ENCODE results near the gene SLC39A7. TPM values are rescaled to one million over a fixed set of nuclear protein-coding genes. Genes with fewer than 3 reads are reported as not detected.

SLC39A7 gene
- total and polyA plus RNA-seq, 2 of the 13 experiments (the other 11 are each of a cell fraction or from before 2014, with no cell fraction given) = 142 to 229 TPM

DNA sequence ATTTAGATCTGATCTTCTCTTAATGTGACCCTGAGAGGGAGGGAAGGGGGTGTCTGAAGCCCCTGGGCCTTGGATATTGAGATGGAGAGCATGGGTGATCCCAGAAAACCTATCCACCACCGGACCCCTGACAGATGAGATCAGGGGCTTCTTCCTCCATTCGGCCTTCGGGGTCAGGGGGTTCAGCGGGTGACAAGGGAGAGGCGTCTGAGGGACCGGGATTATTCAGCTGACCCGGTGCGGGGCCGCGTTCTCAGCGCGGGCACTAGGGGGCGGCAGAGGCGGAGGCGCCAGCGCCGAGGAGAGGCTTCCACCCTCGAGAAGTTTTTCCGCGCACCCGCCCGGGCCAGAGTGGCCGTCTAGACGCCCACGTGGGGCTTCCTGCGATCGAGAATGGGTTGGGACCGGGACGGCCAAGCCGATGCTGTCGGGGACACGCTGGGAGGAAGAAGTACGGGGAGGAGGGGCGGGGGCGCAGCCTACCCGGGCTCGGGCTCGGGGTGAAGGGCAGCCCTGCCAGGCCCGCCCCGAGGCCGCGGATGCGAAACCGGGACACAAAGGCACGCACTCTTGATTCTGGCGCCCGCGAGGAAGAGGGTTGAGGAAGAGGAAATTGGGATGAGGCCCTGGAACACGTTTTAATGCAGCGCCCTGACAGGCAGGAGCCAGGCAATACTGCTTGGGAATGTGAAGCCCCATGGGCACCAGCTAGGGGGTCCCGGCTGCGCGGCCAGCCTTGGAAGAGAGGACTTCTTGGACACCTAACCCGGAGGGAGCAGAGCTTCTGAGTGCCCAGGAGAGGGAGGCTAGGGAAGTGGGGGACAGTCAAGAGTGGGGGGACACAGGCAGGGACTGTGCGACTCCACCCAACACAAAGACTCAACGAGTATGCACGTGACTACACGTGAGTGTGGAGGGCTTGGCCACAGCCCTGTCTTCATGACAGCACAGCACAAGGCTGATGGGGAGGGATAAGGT is 39.0 kb upstream of the SLC39A7 start (continued):
- TF ChIP-seq ZNF615 (CRISPR knock-in tag; IDR thresholded peaks at IDR 0.05; ENCODE audit: borderline replicate concordance) (no peak), ZBTB33 (CRISPR knock-in tag; IDR thresholded peaks at IDR 0.05) (no peak), ZNF543 (CRISPR knock-in tag; IDR thresholded peaks at IDR 0.05) (no peak), ZNF879 (CRISPR knock-in tag; IDR thresholded peaks at IDR 0.05) (no peak), ISX (CRISPR knock-in tag; conservative IDR thresholded peaks at IDR 0.05) (no peak), ZNF552 (CRISPR knock-in tag; IDR thresholded peaks at IDR 0.05; ENCODE audit: borderline replicate concordance) (0 out of 2 replicates have a peak, but pooled peaks have one; percentile 36), MAFK (conservative IDR thresholded peaks at IDR 0.05 in 1 of 2, IDR thresholded peaks at IDR 0.05 in 1 of 2; ENCODE audit: low read length in 2 of 2) (no peak), MZF1 (CRISPR knock-in tag; IDR thresholded peaks at IDR 0.05; ENCODE audit: borderline replicate concordance) (no peak), TRAFD1 (CRISPR knock-in tag; IDR thresholded peaks at IDR 0.05; ENCODE audit: borderline replicate concordance) (no peak), XBP1 (CRISPR knock-in tag; IDR thresholded peaks at IDR 0.05) (no peak), ZNF709 (CRISPR knock-in tag; IDR thresholded peaks at IDR 0.05) (peak; percentile 68; the same call in 1 of the 2 replicates), ZNF333 (CRISPR knock-in tag; IDR thresholded peaks at IDR 0.05; ENCODE audit: borderline replicate concordance) (peak; percentile 65; the same call in 1 of the 2 replicates), CBX1 (IDR thresholded peaks at IDR 0.05; ENCODE audit: low read depth) (no peak), MIER2 (CRISPR knock-in tag; IDR thresholded peaks at IDR 0.05) (no peak), KDM3A (CRISPR knock-in tag; IDR thresholded peaks at IDR 0.05; ENCODE audit: low read depth) (peak; percentile 86; the same call in 1 of the 2 replicates)
- TF ChIP-seq, protein P1, sequence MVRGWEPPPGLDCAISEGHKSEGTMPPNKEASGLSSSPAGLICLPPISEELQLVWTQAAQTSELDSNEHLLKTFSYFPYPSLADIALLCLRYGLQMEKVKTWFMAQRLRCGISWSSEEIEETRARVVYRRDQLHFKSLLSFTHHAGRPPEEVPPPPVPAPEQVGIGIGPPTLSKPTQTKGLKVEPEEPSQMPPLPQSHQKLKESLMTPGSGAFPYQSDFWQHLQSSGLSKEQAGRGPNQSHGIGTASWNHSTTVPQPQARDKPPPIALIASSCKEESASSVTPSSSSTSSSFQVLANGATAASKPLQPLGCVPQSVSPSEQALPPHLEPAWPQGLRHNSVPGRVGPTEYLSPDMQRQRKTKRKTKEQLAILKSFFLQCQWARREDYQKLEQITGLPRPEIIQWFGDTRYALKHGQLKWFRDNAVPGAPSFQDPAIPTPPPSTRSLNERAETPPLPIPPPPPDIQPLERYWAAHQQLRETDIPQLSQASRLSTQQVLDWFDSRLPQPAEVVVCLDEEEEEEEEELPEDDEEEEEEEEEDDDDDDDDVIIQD (CRISPR knock-in tag; IDR thresholded peaks at IDR 0.05; ENCODE audit: low read depth) = no peak
- TF ChIP-seq, protein P2, sequence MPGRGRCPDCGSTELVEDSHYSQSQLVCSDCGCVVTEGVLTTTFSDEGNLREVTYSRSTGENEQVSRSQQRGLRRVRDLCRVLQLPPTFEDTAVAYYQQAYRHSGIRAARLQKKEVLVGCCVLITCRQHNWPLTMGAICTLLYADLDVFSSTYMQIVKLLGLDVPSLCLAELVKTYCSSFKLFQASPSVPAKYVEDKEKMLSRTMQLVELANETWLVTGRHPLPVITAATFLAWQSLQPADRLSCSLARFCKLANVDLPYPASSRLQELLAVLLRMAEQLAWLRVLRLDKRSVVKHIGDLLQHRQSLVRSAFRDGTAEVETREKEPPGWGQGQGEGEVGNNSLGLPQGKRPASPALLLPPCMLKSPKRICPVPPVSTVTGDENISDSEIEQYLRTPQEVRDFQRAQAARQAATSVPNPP (CRISPR knock-in tag; IDR thresholded peaks at IDR 0.05) = no peak
- TF ChIP-seq, protein P3, sequence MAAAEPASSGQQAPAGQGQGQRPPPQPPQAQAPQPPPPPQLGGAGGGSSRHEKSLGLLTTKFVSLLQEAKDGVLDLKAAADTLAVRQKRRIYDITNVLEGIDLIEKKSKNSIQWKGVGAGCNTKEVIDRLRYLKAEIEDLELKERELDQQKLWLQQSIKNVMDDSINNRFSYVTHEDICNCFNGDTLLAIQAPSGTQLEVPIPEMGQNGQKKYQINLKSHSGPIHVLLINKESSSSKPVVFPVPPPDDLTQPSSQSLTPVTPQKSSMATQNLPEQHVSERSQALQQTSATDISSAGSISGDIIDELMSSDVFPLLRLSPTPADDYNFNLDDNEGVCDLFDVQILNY (CRISPR knock-in tag; conservative IDR thresholded peaks at IDR 0.05) = no peak
- TF ChIP-seq, protein P4, sequence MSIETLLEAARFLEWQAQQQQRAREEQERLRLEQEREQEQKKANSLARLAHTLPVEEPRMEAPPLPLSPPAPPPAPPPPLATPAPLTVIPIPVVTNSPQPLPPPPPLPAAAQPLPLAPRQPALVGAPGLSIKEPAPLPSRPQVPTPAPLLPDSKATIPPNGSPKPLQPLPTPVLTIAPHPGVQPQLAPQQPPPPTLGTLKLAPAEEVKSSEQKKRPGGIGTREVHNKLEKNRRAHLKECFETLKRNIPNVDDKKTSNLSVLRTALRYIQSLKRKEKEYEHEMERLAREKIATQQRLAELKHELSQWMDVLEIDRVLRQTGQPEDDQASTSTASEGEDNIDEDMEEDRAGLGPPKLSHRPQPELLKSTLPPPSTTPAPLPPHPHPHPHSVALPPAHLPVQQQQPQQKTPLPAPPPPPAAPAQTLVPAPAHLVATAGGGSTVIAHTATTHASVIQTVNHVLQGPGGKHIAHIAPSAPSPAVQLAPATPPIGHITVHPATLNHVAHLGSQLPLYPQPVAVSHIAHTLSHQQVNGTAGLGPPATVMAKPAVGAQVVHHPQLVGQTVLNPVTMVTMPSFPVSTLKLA (IDR thresholded peaks at IDR 0.05) = no peak
